C4-2B (cell line): ENCODE measurements around the gene MDP1.

Experiments used
- ZFX ChIP-seq: fragments of 450-650 bp; IDR thresholded peaks from 2 replicates; pipeline ENCODE4 v1.6.1; 2017
- TF ChIP-seq, protein P1 (sequence below): fragments of 450-650 bp; conservative IDR thresholded peaks from 2 replicates; pipeline ENCODE4 v1.5.1; 2017; ENCODE audit warnings: mild to moderate bottlenecking

DNA sequence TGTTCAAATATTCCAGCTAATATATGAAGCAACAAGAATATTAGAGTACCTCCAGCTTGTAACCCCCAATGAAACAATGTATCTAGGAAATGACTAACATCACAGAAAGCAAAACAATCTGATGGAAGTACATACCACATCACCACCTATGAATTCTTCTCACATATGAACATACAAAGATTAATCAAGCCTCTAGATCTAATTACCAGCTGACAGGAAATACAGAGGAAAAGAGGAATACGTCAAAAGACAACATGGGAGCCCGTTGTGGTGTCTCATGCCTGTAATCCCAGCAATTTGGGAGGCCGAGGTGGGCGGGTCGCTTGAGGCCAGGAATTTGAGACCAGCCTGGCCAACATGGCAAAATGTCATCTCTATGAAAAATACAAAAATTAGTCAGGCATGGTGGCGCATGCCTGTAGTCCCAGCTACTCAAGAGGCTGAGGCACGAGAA, 8.8 kb upstream of the MDP1 start:
- TF ChIP-seq, protein P1, sequence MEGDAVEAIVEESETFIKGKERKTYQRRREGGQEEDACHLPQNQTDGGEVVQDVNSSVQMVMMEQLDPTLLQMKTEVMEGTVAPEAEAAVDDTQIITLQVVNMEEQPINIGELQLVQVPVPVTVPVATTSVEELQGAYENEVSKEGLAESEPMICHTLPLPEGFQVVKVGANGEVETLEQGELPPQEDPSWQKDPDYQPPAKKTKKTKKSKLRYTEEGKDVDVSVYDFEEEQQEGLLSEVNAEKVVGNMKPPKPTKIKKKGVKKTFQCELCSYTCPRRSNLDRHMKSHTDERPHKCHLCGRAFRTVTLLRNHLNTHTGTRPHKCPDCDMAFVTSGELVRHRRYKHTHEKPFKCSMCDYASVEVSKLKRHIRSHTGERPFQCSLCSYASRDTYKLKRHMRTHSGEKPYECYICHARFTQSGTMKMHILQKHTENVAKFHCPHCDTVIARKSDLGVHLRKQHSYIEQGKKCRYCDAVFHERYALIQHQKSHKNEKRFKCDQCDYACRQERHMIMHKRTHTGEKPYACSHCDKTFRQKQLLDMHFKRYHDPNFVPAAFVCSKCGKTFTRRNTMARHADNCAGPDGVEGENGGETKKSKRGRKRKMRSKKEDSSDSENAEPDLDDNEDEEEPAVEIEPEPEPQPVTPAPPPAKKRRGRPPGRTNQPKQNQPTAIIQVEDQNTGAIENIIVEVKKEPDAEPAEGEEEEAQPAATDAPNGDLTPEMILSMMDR = no peak
- TF ChIP-seq ZFX = no peak
